Adrenal gland (tissue), 12 donors: ENCODE data around the gene CAPN5. TPM values are rescaled to one million over a fixed set of nuclear protein-coding genes. Genes with fewer than 3 reads are reported as not detected.

Experiments used
- DNase-seq, 7 donors: peaks; one replicate each; pipeline ENCODE4 v3.0.0-alpha.2; 2019 to 2020
- H3K27ac ChIP-seq, 5 donors: fragments of 200-600 bp; sonication (generic) in 4 of 5; 1 replicate in 3 of 5; 2 replicates in 2 of 5; pipeline versions ENCODE4 v1.5.1 to v1.8.0; 2016 to 2020; ENCODE audit warnings: mild to moderate bottlenecking in 1 of 5
- H3K27me3 ChIP-seq: fragments of 200-600 bp; 2 replicates; pipeline ENCODE4 v1.8.0; 2021
- H3K36me3 ChIP-seq, 2 donors: fragments of 200-600 bp; replicated peaks in 1 of 2; 1 replicate in 1 of 2; 2 replicates in 1 of 2; pipeline versions ENCODE4 v1.5.1 to v1.8.0; 2018 to 2022
- H3K4me1 ChIP-seq, 2 donors: fragments of 200-600 bp; replicated peaks in 1 of 2; 1 replicate in 1 of 2; 2 replicates in 1 of 2; pipeline versions ENCODE4 v1.5.1 to v1.8.0; 2018 to 2021
- H3K4me3 ChIP-seq, 4 donors: fragments of 200-600 bp; sonication (generic) in 3 of 4; one replicate each; pipeline ENCODE4 v1.5.1; 2016 to 2018
- H3K9me3 ChIP-seq, 3 donors: fragments of 200-600 bp; sonication (generic) in 1 of 3; replicated peaks in 1 of 3; 1 replicate in 2 of 3; 2 replicates in 1 of 3; pipeline versions ENCODE4 v1.5.1 to v1.8.0; 2016 to 2021
- POLR2A ChIP-seq, 2 donors: fragments of 450-650 bp; IDR thresholded peaks; one replicate each; pipeline ENCODE4 v1.6.1; 2017; ENCODE audit warnings: antibody characterized with exemption in 2 of 2, mild to moderate bottlenecking in 2 of 2, moderate library complexity in 1 of 2
- WGBS, 4 donors: extraction: QIAGEN DNeasy Blood & Tissue Kit in 2 of 4; methylation state at CpG; one replicate each; pipeline versions ENCODE4 v1.1.5 to v1.1.7; 2013 to 2017; 5-methylcytosine and 5-hydroxymethylcytosine counted together
- intact Hi-C, 2 donors: fragments of 100-400 bp; cut with DNase I; formaldehyde crosslinking; loops; one replicate each; pipeline versions ENCODE4 v1.14.1 to v1.15.0; 2022 to 2023
- polyA plus RNA-seq, 3 donors: library from polyadenylated mRNA; stranded (reverse); fragments of 200-250 nt in 2 of 3; fragments of 350-450 nt in 1 of 3; fragmentation: Illumina TruSeq in 1 of 3; extraction: RNeasy Lipid Tissue Mini Kit (QIAGEN cat#74804) in 1 of 3; gene quantifications; one replicate each; pipeline ENCODE4 v1.2.3, GENCODE V29; 2013 to 2014
- total RNA-seq, 9 donors: library from RNA; depleted of rRNA in 4 of 9; stranded (reverse); fragments of >200 nt in 4 of 9; fragments of 120-200 nt in 1 of 9; fragmentation: NEBNext Ultra II Directional in 1 of 9; extraction: Animal tissue kit (Norgen Biotek cat#: 25700) in 1 of 9; gene quantifications; one replicate each; pipeline versions ENCODE4 v1.1.0 to v1.2.4, GENCODE V29; 2013 to 2023
- TF ChIP-seq, protein P1 (sequence below), 6 experiments: fragments of 450-650 bp in 4 of 6; fragments of 200-600 bp in 2 of 6; sonication (generic) in 1 of 6; IDR thresholded peaks; 1 replicate in 5 of 6; 2 replicates in 1 of 6; pipeline versions ENCODE4 v1.5.1 to v1.8.0; 2016 to 2021; ENCODE audit warnings: antibody characterized with exemption in 6 of 6, mild to moderate bottlenecking in 2 of 6, moderate library complexity in 1 of 6
- donor health status: healthy with polysubstance abuse.
- donor health status: Bipolar disorder and iron deficiency.
- donor health status: DM: yes; HTN: yes; CAD: no.
- donor health status: DM: no; HTN: no; CAD: no.
- donor health status: DM: no; HTN: no; CAD: no.
- donor health status: DM: yes; HTN: yes; CAD: no.

Gene CAPN5
- total and polyA plus RNA-seq, 12 donors: 5.6 to 29.6 (median 18.4) TPM

- no peaks in the 10 kb centered on the region for H3K36me3 ChIP-seq
- peak overlapping the region in 1 of 4 donors; percentile 62 for H3K4me3 ChIP-seq
- H3K9me3 ChIP-seq: no peaks in the 10 kb centered on the region
- intact Hi-C loops: no loop called here
- H3K27ac ChIP-seq: peak overlapping the region in 1 of 5 donors; percentile 5
- DNase-seq: peak in 5 of 7 donors; percentile 9 to 52 (median 25)
- no peaks in the 10 kb centered on the region for H3K27me3 ChIP-seq
- peaks cover 11 to 29% of the 10 kb centered on the region in 2 donors for H3K4me1 ChIP-seq
- WGBS, 4 donors: 79 to 88% (median 85%) methylated on average over 7 to 8 of the region's 8 CpGs
- TF ChIP-seq, protein P1, sequence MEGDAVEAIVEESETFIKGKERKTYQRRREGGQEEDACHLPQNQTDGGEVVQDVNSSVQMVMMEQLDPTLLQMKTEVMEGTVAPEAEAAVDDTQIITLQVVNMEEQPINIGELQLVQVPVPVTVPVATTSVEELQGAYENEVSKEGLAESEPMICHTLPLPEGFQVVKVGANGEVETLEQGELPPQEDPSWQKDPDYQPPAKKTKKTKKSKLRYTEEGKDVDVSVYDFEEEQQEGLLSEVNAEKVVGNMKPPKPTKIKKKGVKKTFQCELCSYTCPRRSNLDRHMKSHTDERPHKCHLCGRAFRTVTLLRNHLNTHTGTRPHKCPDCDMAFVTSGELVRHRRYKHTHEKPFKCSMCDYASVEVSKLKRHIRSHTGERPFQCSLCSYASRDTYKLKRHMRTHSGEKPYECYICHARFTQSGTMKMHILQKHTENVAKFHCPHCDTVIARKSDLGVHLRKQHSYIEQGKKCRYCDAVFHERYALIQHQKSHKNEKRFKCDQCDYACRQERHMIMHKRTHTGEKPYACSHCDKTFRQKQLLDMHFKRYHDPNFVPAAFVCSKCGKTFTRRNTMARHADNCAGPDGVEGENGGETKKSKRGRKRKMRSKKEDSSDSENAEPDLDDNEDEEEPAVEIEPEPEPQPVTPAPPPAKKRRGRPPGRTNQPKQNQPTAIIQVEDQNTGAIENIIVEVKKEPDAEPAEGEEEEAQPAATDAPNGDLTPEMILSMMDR (IDR thresholded peaks at IDR 0.05): no peak
- no peak for TF ChIP-seq POLR2A (IDR thresholded peaks at IDR 0.05)
Measured at GRCh38 chr11:77067861-77068443, 1.2 kb downstream of the CAPN5 start.

- TF ChIP-seq, protein P1 (IDR thresholded peaks at IDR 0.05): no peak
- 70 to 90% (median 79%) methylated on average over 7 of the region's 7 CpGs for WGBS, 4 donors
- DNase-seq: peak in 4 of 7 donors; percentile 4 to 43 (median 14)
- Histone ChIP-seq H3K36me3 (no peaks in the 10 kb centered on the region), H3K4me3 (no peak overlapping the region), H3K27me3 (no peaks in the 10 kb centered on the region), H3K9me3 (no peaks in the 10 kb centered on the region), H3K27ac (peak overlapping the region in 1 of 5 donors; percentile 17), H3K4me1 (peaks cover 19 to 37% of the 10 kb centered on the region in 2 donors)
- intact Hi-C loops: no loop called here
Measured at GRCh38 chr11:77068457-77069335, 1.9 kb downstream of the CAPN5 start.

- Histone ChIP-seq H3K9me3 (no peaks in the 10 kb centered on the region), H3K27me3 (no peaks in the 10 kb centered on the region), H3K4me3 (no peak overlapping the region), H3K27ac (peak overlapping the region in 1 of 5 donors; percentile 5), H3K4me1 (peaks cover 26 to 44% of the 10 kb centered on the region in 2 donors), H3K36me3 (no peaks in the 10 kb centered on the region)
- no peak for TF ChIP-seq POLR2A (IDR thresholded peaks at IDR 0.05)
- TF ChIP-seq, protein P1 (IDR thresholded peaks at IDR 0.05): no peak
- WGBS, 4 donors: 82 to 90% (median 87%) methylated on average over 6 of the region's 6 CpGs
- peak in 4 of 7 donors; percentile 5 to 43 (median 13) for DNase-seq
- intact Hi-C loops: no loop called here
Measured at GRCh38 chr11:77069336-77069968, 2.7 kb downstream of the CAPN5 start.

GRCh38 chr11:77069969-77070582 is 3.3 kb downstream of the CAPN5 start:
- H3K9me3 ChIP-seq: no peaks in the 10 kb centered on the region
- no peak overlapping the region for H3K27ac ChIP-seq
- peaks cover 29 to 51% of the 10 kb centered on the region in 2 donors for H3K4me1 ChIP-seq
- DNase-seq: peak in 4 of 7 donors; percentile 8 to 35 (median 16)
- H3K4me3 ChIP-seq: no peak overlapping the region
- no peaks in the 10 kb centered on the region for H3K27me3 ChIP-seq
- no peaks in the 10 kb centered on the region for H3K36me3 ChIP-seq
- 91 to 100% (median 93%) methylated on average over 3 to 8 of the region's 8 CpGs for WGBS, 4 donors
- intact Hi-C loops: no loop called here
- TF ChIP-seq, protein P1 (IDR thresholded peaks at IDR 0.05): no peak
- TF ChIP-seq POLR2A (IDR thresholded peaks at IDR 0.05): no peak
